ENCODE measurements around the gene SOWAHB.
"Not testable (repeated sequence)": the region's sequence is repeated elsewhere in the genome, so short reads cannot be mapped to it uniquely, and the experiment has no call there.

GRCh38 chr4:76868780-76869179 lies 29.2 kb downstream of the SOWAHB start:
- not testable (repeated sequence) for TF ChIP-seq POLR2A, POLR2AphosphoS5 (IDR thresholded peaks at IDR 0.05; ENCODE audit: low read depth, low read length)
